GM12872 (cell line): ENCODE results near the gene SCAP.

ENCODE experiments used
- CTCF ChIP-seq: IDR thresholded peaks from 3 replicates; pipeline ENCODE4 v1.5.1; 2011; ENCODE audit warnings: low read depth, mild to moderate bottlenecking, low read length, moderate library complexity; ENCODE audit not compliant: insufficient read depth

SCAP gene

GRCh38 chr3:47366833-47367232 lies 108.9 kb downstream of the SCAP start:
- no peak for TF ChIP-seq CTCF

GRCh38 chr3:47365213-47366153 lies 110.3 kb downstream of the SCAP start:
- TF ChIP-seq CTCF, result no peak
